MCF 10A (cell line): ENCODE data around the gene PON3. TPM values are rescaled to one million over a fixed set of nuclear protein-coding genes. Genes with fewer than 3 reads are reported as not detected.

Experiments
- BruUV-seq: library from RNA; stranded (reverse); fragments of 400-500 nt; replicated peaks from 2 replicates; lab custom pipeline; 2021; lab: Mats Ljungman, UMichigan
- CTCF ChIA-PET: fragments of 300-600 bp; sonication (Branson Sonifier 250); formaldehyde crosslinking; extraction: SDS; loops from one replicate; lab custom pipeline; 2021; ENCODE audit warnings: antibody characterized with exemption, inconsistent platforms; lab: Yijun Ruan, JAX
- POLR2A ChIA-PET: fragments of 300-600, 350-650 bp; sonication (Branson Sonifier 250); formaldehyde crosslinking; extraction: SDS; loops from one replicate; lab custom pipeline; 2020; ENCODE audit warnings: antibody characterized with exemption, inconsistent platforms; lab: Yijun Ruan, JAX
- DNase-seq: peaks from one replicate; pipeline ENCODE4 v3.0.0-alpha.2; 2018; ENCODE audit not compliant: unreplicated experiment
- H3K27ac Mint-ChIP-seq: one replicate; pipeline ENCODE4 v1.8.0; 2022; ENCODE audit warnings: mild to moderate bottlenecking, low read depth, mixed read lengths; ENCODE audit not compliant: unreplicated experiment
- H3K27me3 Mint-ChIP-seq: one replicate; pipeline ENCODE4 v1.8.0; 2022; ENCODE audit warnings: mixed read lengths; ENCODE audit not compliant: insufficient read depth, unreplicated experiment
- H3K36me3 Mint-ChIP-seq: one replicate; pipeline ENCODE4 v1.8.0; 2022; ENCODE audit warnings: mild to moderate bottlenecking, moderate library complexity, mixed read lengths; ENCODE audit not compliant: insufficient read depth, unreplicated experiment
- H3K4me1 Mint-ChIP-seq: one replicate; pipeline ENCODE4 v1.8.0; 2022; ENCODE audit warnings: mixed read lengths; ENCODE audit not compliant: insufficient read depth, unreplicated experiment
- H3K4me3 Mint-ChIP-seq: one replicate; pipeline ENCODE4 v1.8.0; 2022; ENCODE audit warnings: mild to moderate bottlenecking, moderate library complexity, mixed read lengths; ENCODE audit not compliant: unreplicated experiment
- H3K9me3 Mint-ChIP-seq: one replicate; pipeline ENCODE4 v1.8.0; 2022; ENCODE audit warnings: mixed read lengths; ENCODE audit not compliant: unreplicated experiment
- CTCF ChIP-seq: fragments of 200-600 bp; IDR thresholded peaks from one replicate; pipeline ENCODE4 v1.8.0; 2022; ENCODE audit warnings: antibody characterized with exemption, mild to moderate bottlenecking; ENCODE audit not compliant: unreplicated experiment
- intact Hi-C: fragments of 100-400 bp; cut with micrococcal nuclease; formaldehyde crosslinking; loops from 2 replicates; pipeline ENCODE4 v1.14.1; 2022
- total RNA-seq: library from RNA; stranded (reverse); gene quantifications from 2 replicates; pipeline ENCODE4 v1.2.3, GENCODE V29; 2022

Gene PON3
- total RNA-seq, 1 experiment from 2014 or later = not detected

GRCh38 chr7:95411036-95411435, 14.9 kb upstream of the PON3 start:
- Mint-ChIP-seq H3K4me1 (peaks cover 5% of the 10 kb centered on the region), H3K36me3 (peaks cover 93% of the 10 kb centered on the region)

GRCh38 chr7:95407751-95408150, 11.6 kb upstream of the PON3 start:
- intact Hi-C loops = loop anchor here (10.0 kb wide), 1 partner anchor 67 kb away; no protein-coding TSS in a partner anchor
- Mint-ChIP-seq H3K9me3 (no peaks in the 10 kb centered on the region), H3K4me3 (no peak overlapping the region), H3K27ac (peak overlapping the region; percentile 1), H3K4me1 (no peaks in the 10 kb centered on the region), H3K27me3 (no peaks in the 10 kb centered on the region), H3K36me3 (peaks cover 93% of the 10 kb centered on the region)
- no peak for TF ChIP-seq CTCF
- POLR2A ChIA-PET = no interaction called here
- DNase-seq = no peak
- no TSS peak for BruUV-seq
- CTCF ChIA-PET = interaction anchor here (0.8 to 1.1 kb wide), 2 partner anchors 104 to 958 kb away, joined by 3 to 4 read pairs; no protein-coding TSS in a partner anchor

More at GRCh38 chr7:95411036-95411435, 14.9 kb upstream of the PON3 start:
- Mint-ChIP-seq H3K9me3 (no peaks in the 10 kb centered on the region), H3K27me3 (no peaks in the 10 kb centered on the region), H3K27ac (peak overlapping the region; percentile 54), H3K4me3 (no peak overlapping the region)
- intact Hi-C loops = no loop called here
- CTCF ChIA-PET = interaction anchor here (0.5 to 4.2 kb wide), 4 partner anchors 66 to 279 kb away, joined by 3 to 15 read pairs (median 3); no protein-coding TSS in a partner anchor
- no TSS peak for BruUV-seq
- TF ChIP-seq CTCF = no peak
- POLR2A ChIA-PET = interaction anchor here (1.0 to 1.2 kb wide), 2 partner anchors 10 to 65 kb away, joined by 3 to 4 read pairs; no protein-coding TSS in a partner anchor
- no peak for DNase-seq

GRCh38 chr7:95405800-95406199, 9.6 kb upstream of the PON3 start:
- no peak for TF ChIP-seq CTCF
- no peak for DNase-seq
- Mint-ChIP-seq H3K4me3 (no peak overlapping the region), H3K4me1 (no peaks in the 10 kb centered on the region), H3K36me3 (peaks cover 88% of the 10 kb centered on the region), H3K27ac (no peak overlapping the region), H3K27me3 (no peaks in the 10 kb centered on the region), H3K9me3 (no peaks in the 10 kb centered on the region)
- CTCF ChIA-PET = interaction anchor here (1.2 to 1.5 kb wide), 2 partner anchors 28 to 282 kb away, joined by 4 read pairs; no protein-coding TSS in a partner anchor
- intact Hi-C loops = loop anchor here (10.0 kb wide), 1 partner anchor 69 kb away; no protein-coding TSS in a partner anchor
- BruUV-seq = no TSS peak
- POLR2A ChIA-PET = interaction anchor here (0.6 to 1.5 kb wide), 3 partner anchors 12 to 14 kb away, joined by 3 to 4 read pairs (median 4); no protein-coding TSS in a partner anchor

GRCh38 chr7:95405208-95405607, 9.0 kb upstream of the PON3 start:
- no peak for TF ChIP-seq CTCF
- no peak overlapping the region for H3K4me3 Mint-ChIP-seq
- ChIA-PET CTCF (interaction anchor here (1.2 to 1.5 kb wide), 2 partner anchors 28 to 283 kb away, joined by 4 read pairs; no protein-coding TSS in a partner anchor), POLR2A (interaction anchor here (1.4 to 1.5 kb wide), 2 partner anchors 12 kb away, joined by 4 read pairs; no protein-coding TSS in a partner anchor)
- no peaks in the 10 kb centered on the region for H3K9me3 Mint-ChIP-seq
- peaks cover 82% of the 10 kb centered on the region for H3K36me3 Mint-ChIP-seq
- H3K27ac Mint-ChIP-seq = no peak overlapping the region
- intact Hi-C loops = loop anchor here (10.0 kb wide), 1 partner anchor 70 kb away; no protein-coding TSS in a partner anchor
- no peak for DNase-seq
- H3K4me1 Mint-ChIP-seq = no peaks in the 10 kb centered on the region
- H3K27me3 Mint-ChIP-seq = no peaks in the 10 kb centered on the region
- BruUV-seq = no TSS peak
